Fibroblast of skin of scalp (primary cell): ENCODE data around the gene ANKFN1.
A peak's percentile ranks its signal among the peaks of the same experiment; 100 is the strongest.

Source experiments
- DNase-seq: peaks from one replicate; pipeline ENCODE4 v3.0.0-alpha.2; 2013

Gene ANKFN1

DNA sequence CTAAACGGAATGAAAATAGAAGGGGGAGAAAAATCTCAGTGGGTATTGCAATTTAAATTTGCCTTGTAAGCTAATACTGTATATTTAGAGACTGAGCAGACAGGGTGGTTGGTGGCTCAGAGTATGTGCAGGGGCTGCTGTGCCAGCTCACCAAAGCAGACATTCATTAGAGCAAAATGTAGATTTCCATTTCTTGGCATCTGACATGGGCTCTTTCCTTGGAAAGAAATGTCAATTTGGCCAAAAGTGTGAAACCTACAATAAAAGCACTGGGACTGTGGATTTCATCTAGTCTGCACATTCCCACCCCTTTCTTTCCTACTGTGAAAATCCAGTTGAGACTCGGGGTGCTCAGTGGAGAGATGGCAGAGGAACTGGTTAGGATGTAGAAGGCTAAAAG, 295.1 kb downstream of the ANKFN1 start:
- DNase-seq = no peak

DNA sequence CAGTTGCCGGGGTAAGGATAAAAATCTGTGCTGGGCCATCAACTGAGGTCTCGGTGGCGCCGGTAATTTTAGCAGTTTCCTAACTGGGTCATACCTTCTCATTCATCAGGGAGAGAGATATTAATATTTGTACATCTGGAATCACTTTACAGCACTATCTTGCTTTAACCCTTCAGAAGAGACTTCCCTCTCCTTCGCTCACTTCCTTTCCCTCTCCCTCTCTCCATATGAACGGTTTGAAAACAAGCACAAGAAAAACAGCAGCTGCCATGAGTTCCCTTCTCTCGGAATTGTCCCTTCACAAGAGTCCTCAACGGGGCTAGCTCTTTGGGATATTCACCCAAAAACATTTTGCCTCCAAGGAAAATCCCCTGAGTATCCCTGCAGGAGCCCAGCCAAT, 295.9 kb downstream of the ANKFN1 start:
- DNase-seq = no peak

DNA sequence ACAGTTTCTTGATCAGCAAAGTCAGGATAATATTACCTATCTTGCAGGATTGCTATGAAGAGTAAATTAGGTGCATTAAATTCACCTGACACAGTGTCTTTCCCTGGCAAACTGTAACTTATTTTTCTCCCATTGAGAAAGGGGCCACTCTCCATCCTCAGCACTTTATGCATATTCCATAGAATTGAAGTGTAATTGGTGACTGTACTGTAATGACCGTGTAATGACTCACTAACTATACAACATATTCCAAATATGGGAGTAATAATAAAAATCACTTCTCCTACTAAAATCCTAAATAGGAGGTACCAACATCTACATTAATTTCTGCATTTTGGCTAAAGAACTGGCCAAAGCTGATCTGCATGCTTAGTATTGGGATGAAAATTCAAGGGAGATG, 298.4 kb downstream of the ANKFN1 start:
- DNase-seq = no peak

DNA sequence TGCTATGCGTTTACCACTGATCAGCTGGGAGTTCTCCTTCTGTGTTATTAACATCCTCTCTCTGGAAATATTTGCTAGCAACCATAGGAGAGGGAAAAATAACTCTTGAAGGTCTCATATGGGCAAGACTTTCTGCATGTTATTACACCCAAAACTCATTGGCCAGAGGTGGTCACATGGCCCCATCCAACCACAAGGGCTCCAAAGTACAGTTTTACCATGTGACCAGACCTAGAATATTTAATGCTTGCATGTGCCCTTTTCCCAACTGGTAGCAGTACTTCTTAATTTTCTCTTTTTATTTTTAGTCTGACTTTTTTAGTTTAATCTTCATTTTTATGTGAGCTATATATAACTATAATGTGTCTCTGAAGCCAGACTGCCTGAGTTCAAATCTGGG, 299.2 kb downstream of the ANKFN1 start:
- no peak for DNase-seq

DNA sequence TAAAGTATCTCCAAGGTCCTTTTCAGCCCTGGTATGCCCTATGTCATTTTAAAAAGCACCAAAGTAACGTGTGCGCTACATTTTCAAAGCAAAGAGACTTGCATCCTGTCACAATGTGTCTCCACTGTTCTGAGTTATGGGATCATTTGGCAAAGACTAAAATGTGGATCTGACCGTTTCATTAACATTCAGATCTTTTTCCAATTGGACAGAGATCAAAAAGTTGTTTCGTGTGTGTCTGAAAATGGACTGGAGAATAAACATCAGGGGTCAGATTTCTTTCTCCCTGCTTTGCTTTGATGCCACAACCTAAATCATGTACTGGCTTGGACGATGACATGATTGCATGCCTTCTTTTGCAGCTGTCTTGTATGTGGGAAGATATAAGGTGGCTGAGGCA, 304.2 kb downstream of the ANKFN1 start:
- no peak for DNase-seq

DNA sequence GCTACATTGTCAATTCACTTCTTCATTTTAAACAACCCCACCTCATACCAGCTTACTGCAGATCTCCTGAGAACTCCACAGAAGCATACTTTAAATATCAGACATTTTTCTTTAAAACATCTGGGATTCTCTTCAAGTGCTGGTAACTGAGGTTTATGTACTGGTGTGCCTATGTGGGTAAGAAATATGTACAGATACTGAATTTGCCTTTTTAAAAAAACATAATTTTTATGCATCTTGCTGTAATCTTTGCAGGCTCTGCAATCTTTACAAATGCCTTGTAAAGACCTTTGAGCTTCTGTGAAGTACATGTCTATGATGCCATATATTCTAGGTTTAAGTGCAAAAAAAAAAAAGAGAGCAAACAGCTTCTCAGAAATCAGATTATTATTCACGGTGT, 312.6 kb downstream of the ANKFN1 start:
- no peak for DNase-seq

DNA sequence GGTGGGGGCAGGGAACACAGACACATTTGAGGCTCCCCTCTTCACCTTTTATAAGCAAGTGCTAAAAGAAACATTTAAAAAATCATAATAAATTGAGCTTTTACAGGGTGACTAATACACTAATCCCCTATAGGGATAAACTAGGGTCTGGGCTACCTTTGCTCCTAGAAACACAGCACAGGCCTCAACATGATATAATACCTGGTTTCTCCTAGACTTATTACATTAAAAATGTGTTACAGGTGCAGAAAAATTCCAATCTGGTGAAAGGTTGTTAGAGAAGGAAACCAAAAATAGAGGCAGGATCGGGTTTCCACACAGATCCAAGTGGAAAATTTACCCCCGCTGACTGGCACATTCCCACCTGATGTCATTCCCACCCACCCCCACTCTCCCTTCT, 315.6 kb downstream of the ANKFN1 start:
- DNase-seq = no peak

DNA sequence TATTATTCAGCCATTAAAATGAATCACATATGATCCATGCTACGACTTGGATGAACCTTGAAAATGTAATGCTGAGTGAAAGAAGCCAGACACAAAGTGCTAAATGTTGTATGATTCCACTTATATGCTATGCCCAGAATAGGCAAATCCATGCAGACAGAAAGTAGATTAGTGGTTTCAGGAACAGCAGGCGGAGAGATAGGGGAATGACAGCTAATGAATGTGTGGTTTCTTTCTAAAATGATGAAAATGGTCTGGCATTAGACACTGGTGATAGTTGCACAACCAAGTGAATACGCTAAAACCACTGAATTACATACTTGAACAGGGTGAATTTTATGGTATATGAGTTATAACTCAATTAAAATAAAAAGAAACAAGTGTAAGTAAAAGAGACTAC, 318.4 kb downstream of the ANKFN1 start:
- DNase-seq = peak; percentile 17

DNA sequence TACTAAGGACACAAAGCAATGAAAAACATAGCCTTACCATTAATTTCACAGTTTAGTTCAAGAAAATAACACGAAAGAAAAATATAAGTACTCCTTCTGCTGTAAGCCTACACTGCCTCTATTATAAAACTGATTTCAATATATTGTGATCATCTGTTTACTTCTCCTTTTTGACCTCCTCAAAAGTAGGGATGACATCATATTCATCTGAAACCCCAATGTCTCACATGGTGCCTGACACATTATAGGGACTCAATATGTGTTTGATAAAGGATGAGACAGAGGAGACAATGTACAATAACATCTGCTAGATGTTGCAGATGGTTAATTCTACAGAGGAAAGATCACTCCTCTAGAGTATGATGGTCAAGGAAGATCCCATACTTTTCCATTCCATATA, 321.8 kb downstream of the ANKFN1 start:
- DNase-seq = no peak

DNA sequence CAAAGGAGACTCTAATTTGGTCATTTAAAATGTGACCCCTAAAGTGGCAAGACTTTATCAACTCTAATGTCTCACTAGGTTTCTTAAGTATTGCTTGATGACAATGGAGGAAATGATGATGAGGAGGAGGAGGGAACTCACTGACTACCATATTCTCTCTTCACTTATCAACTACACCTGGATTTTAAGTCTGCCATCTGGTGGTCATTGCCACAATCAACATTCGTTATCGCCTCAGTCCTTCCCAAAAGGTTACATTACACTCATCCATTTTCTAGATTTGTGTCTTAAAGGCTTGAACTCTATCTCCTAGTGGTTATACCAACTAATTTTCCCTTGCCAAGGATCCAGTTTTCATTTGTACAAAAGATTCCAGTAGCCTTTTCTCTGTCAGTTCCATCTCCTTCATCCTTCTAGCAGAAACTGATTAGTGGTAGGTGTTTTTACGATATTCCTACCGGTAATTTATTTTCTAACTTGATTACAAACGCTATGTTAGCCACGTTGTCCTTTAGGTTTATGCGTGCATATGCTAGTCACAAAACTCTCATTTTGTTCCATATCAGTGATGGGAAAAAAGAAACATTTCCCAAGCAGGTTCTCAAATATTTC, 325.7 kb downstream of the ANKFN1 start:
- peak; percentile 20 for DNase-seq

DNA sequence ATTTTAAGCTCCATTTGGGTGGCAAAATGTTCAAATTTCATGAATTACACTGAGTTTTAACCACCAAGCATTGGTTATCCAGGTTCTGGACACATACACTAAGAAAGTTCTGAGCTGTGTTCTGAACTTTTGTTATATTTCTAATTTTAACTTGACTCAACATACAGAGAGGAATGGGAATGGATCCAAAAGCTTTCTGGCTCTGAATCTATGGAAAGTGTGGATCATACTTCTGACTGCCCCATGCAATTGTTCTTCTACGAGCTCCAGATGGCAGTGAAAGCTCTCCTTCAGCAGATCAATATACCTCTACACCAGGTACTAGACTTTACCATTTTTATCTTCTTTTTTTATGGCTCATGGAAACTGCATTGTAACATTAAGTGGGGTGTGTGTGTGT, 327.2 kb downstream of the ANKFN1 start:
- DNase-seq = no peak

DNA sequence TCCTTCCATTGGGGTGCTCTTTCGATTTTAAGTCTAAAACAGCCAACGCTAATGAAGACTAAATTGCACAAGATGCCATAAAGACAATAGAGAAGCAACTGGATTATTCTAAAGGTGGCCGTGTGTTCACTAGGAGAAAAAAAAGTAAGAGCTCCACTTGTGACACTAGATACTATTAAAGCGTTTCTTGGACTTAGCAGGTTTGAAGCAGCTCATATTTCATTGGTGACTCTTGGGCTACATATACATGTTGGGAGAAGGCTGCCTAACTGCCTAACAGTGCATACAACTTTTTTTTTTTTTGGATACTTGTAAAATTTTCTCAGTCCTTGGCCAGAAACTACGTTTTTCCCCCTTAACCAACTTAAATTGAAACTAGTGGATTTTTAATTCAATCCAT, 328.4 kb downstream of the ANKFN1 start:
- DNase-seq = no peak

DNA sequence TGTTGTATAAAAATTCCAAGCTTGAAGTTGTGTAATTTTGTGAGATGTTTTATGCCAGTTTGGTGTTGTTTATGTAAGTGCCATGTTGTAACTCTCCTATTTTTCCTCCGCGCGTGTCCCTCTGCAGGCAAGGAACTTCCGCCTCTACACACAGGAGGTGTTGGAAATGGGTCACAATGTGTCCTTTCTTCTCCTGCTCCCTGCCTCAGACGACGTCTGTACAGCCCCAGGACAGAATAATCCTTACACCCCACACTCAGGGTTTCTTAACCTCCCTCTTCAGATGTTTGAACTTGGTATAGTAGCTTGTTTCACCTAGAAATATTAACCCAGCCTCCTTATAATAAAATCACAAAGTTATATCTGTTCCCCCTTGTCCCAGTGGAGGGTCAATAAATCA, 329.0 kb downstream of the ANKFN1 start:
- no peak for DNase-seq

DNA sequence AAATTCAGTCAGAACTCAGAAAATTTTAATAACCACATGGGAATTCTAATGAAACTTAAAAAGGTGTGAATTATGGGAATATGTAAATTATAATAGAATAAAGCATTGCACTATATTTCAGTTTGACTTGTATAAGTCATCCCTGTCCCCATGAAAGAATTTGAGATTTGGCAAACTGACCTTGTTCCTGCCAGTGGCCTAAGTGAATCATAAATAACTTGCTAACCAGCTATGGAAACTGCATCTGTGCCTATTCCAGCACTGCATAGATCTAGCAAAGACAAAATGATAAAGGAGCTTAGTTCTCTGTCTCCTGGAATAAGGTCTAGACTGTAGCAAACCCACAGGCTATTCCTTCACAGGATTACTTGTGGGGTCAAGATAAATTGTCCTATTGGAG, 333.5 kb downstream of the ANKFN1 start:
- DNase-seq = no peak

DNA sequence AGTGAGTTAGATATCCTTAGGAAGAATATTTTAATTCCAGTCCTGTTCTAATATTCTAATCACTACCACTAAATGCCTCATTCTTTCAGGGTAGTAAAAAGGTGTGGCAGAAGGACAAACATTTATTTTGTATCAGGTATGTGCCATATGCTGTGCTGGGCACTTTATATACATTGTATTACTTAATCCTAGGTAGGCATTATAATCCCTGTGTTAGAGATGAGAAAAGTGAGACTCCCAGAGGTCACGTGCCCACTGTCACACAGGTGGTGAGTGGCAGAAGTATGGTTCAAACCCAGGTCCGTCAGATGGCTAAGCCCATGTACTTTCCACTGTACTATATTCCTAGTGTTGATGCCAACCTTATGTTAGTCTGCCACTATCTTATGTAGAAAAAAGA, 335.5 kb downstream of the ANKFN1 start:
- no peak for DNase-seq

DNA sequence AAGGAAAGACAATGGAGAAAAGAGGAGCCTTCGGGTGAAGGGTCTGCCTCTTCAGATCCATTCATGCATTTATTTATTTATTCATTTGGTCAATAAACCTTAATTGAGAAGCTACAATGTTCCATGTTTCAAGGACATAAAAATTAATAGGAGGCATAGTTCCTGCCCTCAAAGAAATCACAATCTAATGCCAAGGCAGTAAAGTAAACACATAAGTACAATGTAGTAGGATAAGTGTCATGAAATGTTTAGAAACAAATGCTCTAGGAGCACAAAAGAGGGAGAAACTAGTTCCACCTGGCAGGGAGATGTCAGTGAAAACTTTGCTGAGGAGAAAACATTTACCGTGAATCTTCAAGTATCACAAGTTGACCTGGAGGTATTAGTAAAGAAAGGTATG, 336.7 kb downstream of the ANKFN1 start:
- no peak for DNase-seq

DNA sequence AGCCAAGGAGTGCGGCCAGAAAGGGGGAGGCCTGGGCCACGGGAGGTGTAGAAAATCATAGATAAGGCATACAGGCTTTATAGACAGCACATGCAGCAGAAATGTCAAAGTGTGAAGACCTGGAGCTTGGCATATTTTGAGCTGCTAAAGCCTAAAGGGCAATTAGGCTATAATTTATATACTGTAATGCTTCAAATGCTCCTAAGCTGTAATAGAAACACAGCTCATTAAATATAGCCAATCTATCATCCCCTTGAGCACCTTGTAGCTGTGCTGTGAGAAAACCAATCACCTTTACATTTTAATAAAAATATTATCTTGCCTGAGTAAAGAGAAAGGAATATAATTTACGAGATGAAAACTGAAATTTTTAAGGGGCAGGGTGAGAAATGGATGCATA, 342.3 kb downstream of the ANKFN1 start:
- DNase-seq = no peak

DNA sequence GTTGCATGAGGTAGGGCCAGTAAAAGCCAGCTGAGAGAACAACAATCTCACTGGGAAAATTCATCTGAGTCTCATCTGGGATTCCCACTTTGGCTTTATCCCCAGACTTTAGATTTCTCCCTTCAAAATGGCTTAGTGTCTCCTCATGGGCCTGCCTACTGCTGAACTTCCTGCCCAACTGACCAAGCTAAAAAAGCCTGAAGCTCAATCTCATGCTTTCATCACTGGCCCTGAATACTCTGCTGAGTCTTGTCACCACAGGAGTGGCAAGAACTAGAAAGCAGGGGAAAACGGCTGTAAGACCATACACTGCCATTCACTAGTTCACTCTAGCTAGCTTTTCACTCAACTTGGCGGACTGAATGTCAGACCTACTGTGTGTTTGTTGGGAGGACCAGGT, 343.9 kb downstream of the ANKFN1 start:
- DNase-seq = no peak

DNA sequence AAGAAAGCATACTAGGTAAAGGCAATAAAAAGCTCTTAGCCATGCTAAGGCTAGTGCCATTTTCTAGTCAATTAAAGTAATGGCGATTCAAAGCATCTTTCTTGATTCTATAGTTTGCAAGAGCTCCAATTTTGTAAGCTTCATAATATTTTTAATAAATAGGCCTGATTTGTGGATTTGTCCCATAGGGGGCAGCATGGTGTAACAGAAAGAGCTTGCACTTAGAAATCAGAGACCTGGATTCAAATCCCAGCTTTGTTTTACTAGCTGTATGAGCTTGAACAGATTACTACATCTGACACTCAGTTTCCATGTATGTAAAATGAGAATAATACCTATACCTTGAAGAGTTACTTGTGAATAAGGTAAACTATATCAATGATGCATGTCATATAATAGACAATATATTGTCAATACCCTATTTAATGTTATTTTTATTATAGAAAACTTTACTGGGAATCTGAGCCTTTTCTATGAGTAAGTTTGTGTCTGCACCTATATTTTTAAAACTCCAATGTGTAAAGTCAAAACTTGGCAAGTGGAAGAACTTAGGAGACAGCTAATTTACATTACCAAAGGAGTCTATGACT, 346.6 kb downstream of the ANKFN1 start:
- DNase-seq = peak; percentile 40

DNA sequence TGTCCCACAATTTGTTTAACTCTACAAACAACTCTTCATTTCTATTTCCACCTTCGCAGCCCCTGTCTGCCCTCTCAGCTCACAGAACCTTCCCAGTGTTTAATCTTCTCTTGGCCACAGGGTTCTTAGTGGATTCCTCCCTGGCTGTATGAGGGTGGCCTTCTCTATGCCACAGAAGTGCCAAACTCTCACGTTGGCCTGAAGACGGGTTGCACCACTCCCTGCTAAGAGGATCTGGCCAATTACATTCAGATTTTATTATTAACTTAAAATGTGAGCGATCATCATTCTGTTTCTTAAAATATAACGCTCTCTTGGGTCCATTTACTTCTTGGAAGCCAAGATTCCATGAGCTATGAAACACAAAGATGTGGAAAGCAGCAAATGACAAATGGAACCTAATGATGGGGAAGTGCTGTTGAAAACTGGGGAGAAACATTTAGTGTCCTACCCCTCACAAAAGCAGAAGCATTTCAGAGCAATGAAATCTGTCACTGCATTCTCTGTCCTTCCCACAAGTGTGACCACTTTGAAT, 348.9 kb downstream of the ANKFN1 start:
- DNase-seq = no peak

DNA sequence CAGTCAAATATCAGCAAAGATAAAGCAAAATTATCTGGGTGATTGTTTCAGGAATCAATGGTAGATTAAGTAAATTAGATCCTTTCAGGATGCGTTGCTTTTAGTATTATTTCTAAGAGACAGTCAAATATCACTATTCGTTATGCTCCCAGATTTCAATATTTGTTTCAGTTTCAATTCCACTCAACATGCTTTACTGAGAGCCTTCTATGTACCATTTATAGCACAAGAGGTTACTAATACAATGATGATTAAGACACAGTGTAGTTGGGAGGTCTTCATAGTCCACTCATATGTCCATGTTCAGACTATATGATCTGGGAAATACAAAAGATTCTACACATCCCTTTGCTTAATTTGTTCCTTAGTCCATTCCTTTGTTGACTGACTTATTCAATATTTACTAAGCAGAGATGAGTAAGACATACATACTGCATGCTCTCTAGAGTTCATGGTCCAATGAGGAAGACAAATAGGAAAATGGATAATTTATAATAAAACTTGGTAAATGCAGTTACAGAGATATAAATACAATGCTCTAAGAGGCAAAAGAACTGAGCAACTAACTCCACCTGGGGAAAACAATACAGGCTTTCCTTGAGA, 352.0 kb downstream of the ANKFN1 start:
- no peak for DNase-seq

DNA sequence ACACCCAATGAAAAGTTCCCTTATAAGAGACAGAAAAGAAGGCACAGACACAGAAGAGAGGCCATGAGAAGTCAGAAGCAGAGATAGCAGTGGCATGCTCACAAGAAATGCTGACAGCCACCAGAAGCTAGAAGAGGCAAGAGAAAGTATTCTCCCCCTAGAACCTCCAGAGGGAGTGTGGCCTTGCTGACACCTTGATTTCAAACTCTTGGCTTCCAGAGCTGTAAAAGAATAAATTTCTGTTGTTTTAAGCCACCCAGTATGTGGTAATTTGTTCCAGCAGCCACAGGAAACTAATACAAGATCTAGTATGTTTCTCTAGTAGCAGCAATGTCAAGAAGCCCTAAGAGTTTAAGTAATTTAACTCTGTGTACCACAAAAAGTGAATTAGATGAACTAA, 353.1 kb downstream of the ANKFN1 start:
- DNase-seq = no peak

DNA sequence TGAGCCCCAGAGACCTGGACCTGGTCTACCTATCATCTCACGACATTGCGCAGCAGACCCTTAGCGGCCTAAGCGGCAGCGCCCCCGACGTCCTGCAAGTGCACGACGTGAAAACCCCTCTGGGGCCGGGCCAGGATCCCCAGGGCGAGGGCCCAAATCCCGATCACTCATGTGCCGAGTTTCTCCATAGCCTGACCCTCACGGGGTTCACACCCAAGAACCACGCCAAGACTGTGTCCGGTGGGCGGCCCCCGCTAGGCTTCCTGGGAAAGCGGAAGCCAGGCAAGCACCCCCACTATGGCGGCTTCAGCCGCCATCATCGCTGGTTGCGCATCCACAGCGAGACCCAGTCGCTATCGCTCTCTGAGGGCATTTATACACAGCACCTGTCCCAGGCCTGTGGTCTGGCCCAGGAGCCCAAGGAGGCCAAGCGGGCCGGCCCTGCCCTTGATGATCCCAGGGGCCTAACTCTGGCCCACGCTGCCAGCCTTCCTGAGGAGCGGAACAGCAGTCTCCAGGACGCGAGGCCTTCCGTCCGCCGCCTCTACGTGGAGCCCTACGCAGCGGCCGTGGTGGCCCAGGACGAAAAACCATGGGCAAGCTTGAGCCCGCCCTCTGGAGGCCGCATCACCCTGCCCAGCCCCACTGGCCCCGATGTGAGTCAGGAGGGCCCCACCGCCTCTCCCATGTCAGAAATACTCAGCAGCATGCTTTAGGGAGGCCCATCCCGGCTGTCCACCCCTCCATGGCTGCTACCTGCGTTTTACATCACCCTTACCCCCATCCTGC, 357.5 kb downstream of the ANKFN1 start:
- no peak for DNase-seq

DNA sequence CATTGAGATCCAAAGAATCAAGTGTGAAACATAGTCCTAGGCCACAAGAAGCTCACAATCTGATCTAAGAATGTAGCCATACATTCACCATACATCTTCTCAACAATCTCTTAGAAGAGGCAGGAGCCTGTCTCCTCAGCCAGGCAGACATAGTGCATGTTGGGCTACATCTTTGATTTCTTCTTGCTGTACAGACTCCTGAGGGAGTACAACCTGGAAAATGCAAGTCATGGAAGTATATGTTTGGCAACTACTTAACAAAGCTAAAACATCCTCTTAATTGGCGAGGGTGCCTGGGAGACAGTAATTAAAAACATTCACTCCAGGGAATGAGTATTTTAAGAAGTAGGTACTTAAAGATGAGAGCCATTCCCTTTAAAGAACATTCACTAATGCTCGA, 361.0 kb downstream of the ANKFN1 start:
- DNase-seq = no peak
